ENCODE data around the gene CACNA2D3. TPM values are rescaled to one million over a fixed set of nuclear protein-coding genes. Genes with fewer than 3 reads are reported as not detected.

CACNA2D3 gene
- polyA plus RNA-seq, 1 donor = 0.97 TPM

- Histone ChIP-seq H3K36me3 (ENCODE audit: control insufficient read depth, insufficient read depth, low read length) (no peaks in the 10 kb centered on the region), H3K4me1 (ENCODE audit: control insufficient read depth, insufficient read depth, low read length) (no peaks in the 10 kb centered on the region), H3K27me3 (ENCODE audit: control insufficient read depth, insufficient read depth, low read length) (no peaks in the 10 kb centered on the region), H3K4me3 (ENCODE audit: low read length) (no peak overlapping the region), H3K9me3 (ENCODE audit: control insufficient read depth, low read depth, low read length) (no peaks in the 10 kb centered on the region), H3K27ac (ENCODE audit: low read length) (no peak overlapping the region)
- DNase-seq = no peak
- WGBS (ENCODE audit: insufficient coverage, low lambda C conversion rate) = no CpG with 5 or more reads among the region's 8 CpGs
Observed at GRCh38 chr3:54517424-54517823, 395.1 kb downstream of the CACNA2D3 start.

- Histone ChIP-seq H3K27me3 (ENCODE audit: control insufficient read depth, insufficient read depth, low read length) (no peaks in the 10 kb centered on the region), H3K9me3 (ENCODE audit: control insufficient read depth, low read depth, low read length) (no peaks in the 10 kb centered on the region), H3K36me3 (ENCODE audit: control insufficient read depth, insufficient read depth, low read length) (no peaks in the 10 kb centered on the region), H3K27ac (ENCODE audit: low read length) (no peak overlapping the region), H3K4me3 (ENCODE audit: low read length) (no peak overlapping the region), H3K4me1 (ENCODE audit: control insufficient read depth, insufficient read depth, low read length) (no peaks in the 10 kb centered on the region)
- DNase-seq = no peak
- WGBS (ENCODE audit: insufficient coverage, low lambda C conversion rate) = no CpG with 5 or more reads among the region's 8 CpGs
Observed at GRCh38 chr3:54518011-54518675, 395.8 kb downstream of the CACNA2D3 start.

- DNase-seq = no peak
- H3K4me3 ChIP-seq (ENCODE audit: low read length) = no peak overlapping the region
- WGBS (ENCODE audit: insufficient coverage, low lambda C conversion rate) = 100% methylated on average over 1 of the region's 2 CpGs
- no peaks in the 10 kb centered on the region for H3K36me3 ChIP-seq (ENCODE audit: control insufficient read depth, insufficient read depth, low read length)
- no peaks in the 10 kb centered on the region for H3K4me1 ChIP-seq (ENCODE audit: control insufficient read depth, insufficient read depth, low read length)
- H3K27ac ChIP-seq (ENCODE audit: low read length) = no peak overlapping the region
- H3K9me3 ChIP-seq (ENCODE audit: control insufficient read depth, low read depth, low read length) = no peaks in the 10 kb centered on the region
- no peaks in the 10 kb centered on the region for H3K27me3 ChIP-seq (ENCODE audit: control insufficient read depth, insufficient read depth, low read length)
Observed at GRCh38 chr3:54519493-54519892, 397.1 kb downstream of the CACNA2D3 start.

- Histone ChIP-seq H3K9me3 (ENCODE audit: control insufficient read depth, low read depth, low read length) (no peaks in the 10 kb centered on the region), H3K4me1 (ENCODE audit: control insufficient read depth, insufficient read depth, low read length) (no peaks in the 10 kb centered on the region), H3K4me3 (ENCODE audit: low read length) (no peak overlapping the region), H3K27me3 (ENCODE audit: control insufficient read depth, insufficient read depth, low read length) (no peaks in the 10 kb centered on the region), H3K36me3 (ENCODE audit: control insufficient read depth, insufficient read depth, low read length) (no peaks in the 10 kb centered on the region), H3K27ac (ENCODE audit: low read length) (no peak overlapping the region)
- DNase-seq = no peak
- no CpG with 5 or more reads among the region's 2 CpGs for WGBS (ENCODE audit: insufficient coverage, low lambda C conversion rate)
Observed at GRCh38 chr3:54520060-54520459, 397.7 kb downstream of the CACNA2D3 start.

- H3K9me3 ChIP-seq (ENCODE audit: control insufficient read depth, low read depth, low read length) = peaks cover 4% of the 10 kb centered on the region
- no peaks in the 10 kb centered on the region for H3K27me3 ChIP-seq (ENCODE audit: control insufficient read depth, insufficient read depth, low read length)
- H3K4me1 ChIP-seq (ENCODE audit: control insufficient read depth, insufficient read depth, low read length) = no peaks in the 10 kb centered on the region
- WGBS (ENCODE audit: insufficient coverage, low lambda C conversion rate) = no CpG with 5 or more reads among the region's 5 CpGs
- no peak for DNase-seq
- no peak overlapping the region for H3K27ac ChIP-seq (ENCODE audit: low read length)
- no peaks in the 10 kb centered on the region for H3K36me3 ChIP-seq (ENCODE audit: control insufficient read depth, insufficient read depth, low read length)
- no peak overlapping the region for H3K4me3 ChIP-seq (ENCODE audit: low read length)
Observed at GRCh38 chr3:54527521-54527920, 405.2 kb downstream of the CACNA2D3 start.

- whole genome bisulfite sequencing (ENCODE audit: insufficient coverage, low lambda C conversion rate) = no CpG with 5 or more reads among the region's 2 CpGs
- no peaks in the 10 kb centered on the region for H3K27me3 ChIP-seq (ENCODE audit: control insufficient read depth, insufficient read depth, low read length)
- peaks cover 4% of the 10 kb centered on the region for H3K9me3 ChIP-seq (ENCODE audit: control insufficient read depth, low read depth, low read length)
- H3K4me1 ChIP-seq (ENCODE audit: control insufficient read depth, insufficient read depth, low read length) = no peaks in the 10 kb centered on the region
- no peak overlapping the region for H3K4me3 ChIP-seq (ENCODE audit: low read length)
- DNase-seq = no peak
- no peak overlapping the region for H3K27ac ChIP-seq (ENCODE audit: low read length)
- H3K36me3 ChIP-seq (ENCODE audit: control insufficient read depth, insufficient read depth, low read length) = no peaks in the 10 kb centered on the region
Observed at GRCh38 chr3:54527953-54528352, 405.6 kb downstream of the CACNA2D3 start.

- no peak overlapping the region for H3K4me3 ChIP-seq (ENCODE audit: low read length)
Observed at GRCh38 chr3:54528668-54529067, 406.3 kb downstream of the CACNA2D3 start.

GRCh38 chr3:54530091-54530490 lies 407.7 kb downstream of the CACNA2D3 start:
- H3K9me3 ChIP-seq (ENCODE audit: control insufficient read depth, low read depth, low read length) = peaks cover 4% of the 10 kb centered on the region
- no CpG with 5 or more reads among the region's 5 CpGs for WGBS (ENCODE audit: insufficient coverage, low lambda C conversion rate)
- H3K27ac ChIP-seq (ENCODE audit: low read length) = no peak overlapping the region
- no peaks in the 10 kb centered on the region for H3K36me3 ChIP-seq (ENCODE audit: control insufficient read depth, insufficient read depth, low read length)
- H3K4me1 ChIP-seq (ENCODE audit: control insufficient read depth, insufficient read depth, low read length) = no peaks in the 10 kb centered on the region
- H3K4me3 ChIP-seq (ENCODE audit: low read length) = no peak overlapping the region
- DNase-seq = no peak
- H3K27me3 ChIP-seq (ENCODE audit: control insufficient read depth, insufficient read depth, low read length) = no peaks in the 10 kb centered on the region

More at GRCh38 chr3:54528668-54529067, 406.3 kb downstream of the CACNA2D3 start:
- DNase-seq = no peak
- no peaks in the 10 kb centered on the region for H3K4me1 ChIP-seq (ENCODE audit: control insufficient read depth, insufficient read depth, low read length)
- whole genome bisulfite sequencing (ENCODE audit: insufficient coverage, low lambda C conversion rate) = no CpG with 5 or more reads among the region's 3 CpGs
- peaks cover 4% of the 10 kb centered on the region for H3K9me3 ChIP-seq (ENCODE audit: control insufficient read depth, low read depth, low read length)
- no peaks in the 10 kb centered on the region for H3K36me3 ChIP-seq (ENCODE audit: control insufficient read depth, insufficient read depth, low read length)
- H3K27ac ChIP-seq (ENCODE audit: low read length) = no peak overlapping the region
- H3K27me3 ChIP-seq (ENCODE audit: control insufficient read depth, insufficient read depth, low read length) = no peaks in the 10 kb centered on the region

GRCh38 chr3:54530944-54531343 lies 408.6 kb downstream of the CACNA2D3 start:
- no peak overlapping the region for H3K4me3 ChIP-seq (ENCODE audit: low read length)
- H3K27me3 ChIP-seq (ENCODE audit: control insufficient read depth, insufficient read depth, low read length) = no peaks in the 10 kb centered on the region

GRCh38 chr3:54531741-54532140 lies 409.4 kb downstream of the CACNA2D3 start:
- Histone ChIP-seq H3K9me3 (ENCODE audit: control insufficient read depth, low read depth, low read length) (no peaks in the 10 kb centered on the region), H3K4me3 (ENCODE audit: low read length) (no peak overlapping the region), H3K27me3 (ENCODE audit: control insufficient read depth, insufficient read depth, low read length) (no peaks in the 10 kb centered on the region), H3K4me1 (ENCODE audit: control insufficient read depth, insufficient read depth, low read length) (no peaks in the 10 kb centered on the region), H3K27ac (ENCODE audit: low read length) (no peak overlapping the region), H3K36me3 (ENCODE audit: control insufficient read depth, insufficient read depth, low read length) (no peaks in the 10 kb centered on the region)
- no peak for DNase-seq
- WGBS (ENCODE audit: insufficient coverage, low lambda C conversion rate) = 100% methylated on average over 1 of the region's 6 CpGs

More at GRCh38 chr3:54530944-54531343, 408.6 kb downstream of the CACNA2D3 start:
- DNase-seq = no peak
- Histone ChIP-seq H3K36me3 (ENCODE audit: control insufficient read depth, insufficient read depth, low read length) (no peaks in the 10 kb centered on the region), H3K27ac (ENCODE audit: low read length) (no peak overlapping the region), H3K4me1 (ENCODE audit: control insufficient read depth, insufficient read depth, low read length) (no peaks in the 10 kb centered on the region), H3K9me3 (ENCODE audit: control insufficient read depth, low read depth, low read length) (no peaks in the 10 kb centered on the region)
- no CpG with 5 or more reads among the region's 5 CpGs for WGBS (ENCODE audit: insufficient coverage, low lambda C conversion rate)

- H3K4me1 ChIP-seq (ENCODE audit: control insufficient read depth, insufficient read depth, low read length) = no peaks in the 10 kb centered on the region
- no CpG with 5 or more reads among the region's 4 CpGs for WGBS (ENCODE audit: insufficient coverage, low lambda C conversion rate)
- DNase-seq = no peak
- H3K36me3 ChIP-seq (ENCODE audit: control insufficient read depth, insufficient read depth, low read length) = no peaks in the 10 kb centered on the region
- H3K9me3 ChIP-seq (ENCODE audit: control insufficient read depth, low read depth, low read length) = no peaks in the 10 kb centered on the region
- H3K4me3 ChIP-seq (ENCODE audit: low read length) = no peak overlapping the region
- no peaks in the 10 kb centered on the region for H3K27me3 ChIP-seq (ENCODE audit: control insufficient read depth, insufficient read depth, low read length)
- no peak overlapping the region for H3K27ac ChIP-seq (ENCODE audit: low read length)
Observed at GRCh38 chr3:54533856-54534255, 411.5 kb downstream of the CACNA2D3 start.
